SW 1271 (cell line): Measurements from ENCODE around the gene COA8.

ENCODE experiments used
- DNase-seq, 2 experiments: peaks; one replicate each; lab custom pipeline; 2025; lab: John Stamatoyannopoulos, UW

COA8 gene

GRCh38 chr14:103548463-103549351 is 14.1 kb upstream of the COA8 start:
- no peak for DNase-seq

DNA sequence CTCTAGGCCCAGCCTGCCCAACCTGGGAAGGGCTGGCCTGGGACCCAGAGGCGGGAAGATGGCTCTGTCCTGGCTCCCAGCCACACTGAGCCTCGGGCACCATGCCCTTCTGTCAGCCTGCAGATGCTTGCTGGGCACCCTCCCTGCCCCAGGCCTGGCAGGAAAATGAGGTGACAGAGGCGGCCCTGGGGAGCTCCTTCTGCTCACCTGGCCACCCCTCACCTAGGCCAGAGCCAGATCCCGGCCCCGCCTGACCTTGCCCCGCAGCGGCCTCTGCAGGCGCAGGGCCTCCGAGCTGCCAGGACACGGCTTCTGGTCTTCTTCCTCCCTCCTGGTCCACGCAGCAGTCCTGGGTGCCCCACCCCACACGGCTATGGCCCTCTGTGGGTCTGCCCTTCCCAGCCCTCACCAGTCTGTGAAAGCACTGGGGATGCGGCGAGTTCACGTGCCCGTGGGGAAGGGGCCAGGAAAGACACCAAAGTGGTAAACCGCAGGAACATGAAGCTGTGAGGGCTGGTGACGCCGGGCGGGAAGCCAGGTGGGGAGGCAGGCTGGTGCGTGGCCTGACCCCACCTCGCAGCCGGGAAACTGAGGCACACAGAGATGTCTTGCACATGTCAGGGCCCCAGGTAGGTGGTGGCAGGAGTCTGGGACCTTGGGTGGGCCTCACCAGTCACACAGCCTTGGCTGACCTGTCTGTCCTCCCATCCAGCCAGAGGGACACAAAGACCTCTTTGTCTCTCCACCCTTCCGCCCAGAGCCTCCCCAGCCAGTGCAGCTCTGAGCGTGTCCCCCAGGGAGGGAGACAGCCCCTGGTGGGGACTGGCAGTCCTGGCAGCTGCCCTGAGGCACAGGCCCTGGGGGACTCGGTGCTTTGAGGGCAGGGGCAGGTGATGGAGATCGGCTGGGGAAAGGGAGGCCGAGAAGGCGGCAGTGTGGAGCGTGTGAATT is 13.1 kb upstream of the COA8 start:
- no peak for DNase-seq

DNA sequence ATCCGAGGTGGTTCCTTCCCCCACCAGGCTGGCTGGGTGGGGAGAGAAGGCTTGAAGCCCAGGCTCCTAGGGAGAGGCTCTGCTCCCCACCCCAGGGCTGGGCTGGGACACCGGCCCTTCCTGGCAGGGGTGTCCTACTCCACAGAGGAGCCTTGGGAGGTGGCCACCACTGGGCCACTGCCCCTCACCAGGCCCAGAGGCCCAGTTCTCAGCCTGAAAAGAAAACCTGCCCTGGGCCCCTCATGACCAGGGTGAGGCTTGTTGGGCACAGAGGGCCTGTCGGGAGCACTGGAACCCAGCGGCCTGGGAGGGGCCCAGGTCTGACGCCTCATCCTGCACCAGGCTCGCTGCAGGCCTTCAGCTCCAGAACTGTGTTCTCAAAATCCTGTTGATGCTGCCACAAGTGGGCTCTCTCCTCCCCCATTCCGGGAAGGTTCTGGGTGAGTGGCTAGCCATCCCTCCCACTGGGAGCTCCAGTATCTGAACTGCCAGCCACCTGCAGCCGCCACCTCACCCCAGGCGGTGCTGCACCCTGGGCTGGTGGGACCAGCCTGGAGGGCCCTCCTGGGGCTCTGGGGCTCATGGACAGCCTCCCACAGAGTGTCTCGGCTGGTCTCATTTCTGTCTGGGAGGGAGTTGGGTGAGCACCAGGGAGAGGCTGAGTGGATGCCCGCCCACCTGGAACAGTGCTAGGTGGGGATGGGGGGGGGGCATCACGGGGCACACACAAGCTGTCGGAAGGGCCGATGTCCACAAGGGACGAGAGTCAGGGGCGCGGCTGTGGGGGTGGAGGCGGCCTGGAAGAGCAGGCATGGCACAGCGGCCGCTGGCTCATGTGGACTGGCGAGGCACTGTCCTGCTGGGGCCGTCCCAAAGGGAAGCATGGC is 12.1 kb upstream of the COA8 start:
- DNase-seq: no peak

- no peak for DNase-seq
These were observed 11.4 kb upstream of the COA8 start for GRCh38 chr14:103551338-103551762.

DNA sequence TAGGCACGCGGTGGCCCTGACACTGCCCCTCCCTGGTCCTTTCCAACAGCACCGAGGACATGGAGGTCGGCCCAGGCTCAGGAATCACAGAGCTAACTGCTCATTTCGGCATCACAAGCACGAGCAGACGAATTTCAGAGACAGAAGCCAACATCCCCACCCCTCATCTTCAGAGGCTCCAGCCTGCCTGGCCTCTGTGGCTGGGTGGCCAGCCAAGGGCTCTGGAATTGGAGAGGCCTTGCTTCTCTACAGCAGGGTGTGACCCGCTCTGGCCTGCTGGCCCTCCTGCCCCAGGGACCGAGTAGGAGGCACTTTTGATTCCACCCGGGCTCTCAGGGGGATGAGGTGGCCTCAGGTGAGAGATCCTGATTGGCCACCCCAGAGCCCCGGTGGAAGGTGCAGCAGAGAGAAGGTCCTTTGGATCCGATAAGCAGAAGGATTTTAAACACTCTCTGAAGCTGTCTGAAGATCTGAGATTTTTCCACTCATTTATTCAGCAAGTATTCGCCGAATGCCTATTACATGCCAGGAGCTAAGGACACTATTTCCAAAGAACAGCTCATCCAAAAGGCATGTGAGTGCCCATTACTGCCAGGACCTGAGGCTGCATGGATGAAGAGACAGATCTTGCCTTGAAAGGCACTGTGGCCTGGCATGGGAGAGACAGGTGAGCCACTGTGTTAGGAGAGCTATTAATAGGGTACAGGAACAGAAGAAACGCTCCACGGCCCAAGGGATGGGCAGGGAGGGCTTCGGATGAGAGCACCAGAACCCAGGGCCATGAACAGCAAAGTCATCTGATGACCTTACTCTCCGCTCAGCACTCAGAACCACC is 10.5 kb upstream of the COA8 start:
- DNase-seq: peak in 1 of 2 experiments; percentile 48

GRCh38 chr14:103552846-103553210 is 9.9 kb upstream of the COA8 start:
- no peak for DNase-seq

DNA sequence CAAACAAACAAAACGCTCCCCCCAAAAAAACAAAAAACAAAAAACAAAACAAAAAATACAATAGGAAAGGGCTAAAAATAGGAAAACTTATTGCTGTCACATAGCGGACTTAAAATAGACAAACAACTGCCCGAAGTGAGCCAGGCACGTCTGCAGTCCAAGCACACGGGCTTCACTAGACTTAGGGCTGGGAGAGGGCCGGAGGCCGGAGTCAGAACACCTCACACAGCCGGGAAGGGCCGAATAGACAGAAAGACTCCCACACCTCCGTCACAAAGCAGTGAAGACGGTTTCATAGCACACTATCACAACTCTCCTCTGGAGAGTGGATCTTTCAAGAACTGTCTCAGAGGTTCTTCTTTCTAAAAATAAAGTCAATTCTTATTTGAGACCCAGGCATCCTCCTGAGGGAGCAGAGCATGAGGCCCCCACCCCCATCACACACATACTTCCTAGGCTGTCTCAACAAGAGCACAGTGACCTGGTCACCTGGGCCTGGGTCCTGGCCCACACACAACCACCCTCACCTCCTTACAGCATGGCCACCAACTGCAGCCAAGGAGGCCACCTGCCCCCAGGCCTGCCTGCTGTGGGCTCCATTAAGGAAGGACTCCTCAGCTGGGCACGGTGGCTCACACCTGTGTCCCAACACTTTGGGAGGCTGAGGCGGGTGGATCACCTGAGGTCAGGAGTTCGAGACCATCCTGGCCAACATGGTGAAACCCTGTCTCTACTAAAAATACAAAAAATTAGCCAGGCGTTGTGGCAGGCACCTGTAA is 7.0 kb upstream of the COA8 start:
- DNase-seq: no peak

DNA sequence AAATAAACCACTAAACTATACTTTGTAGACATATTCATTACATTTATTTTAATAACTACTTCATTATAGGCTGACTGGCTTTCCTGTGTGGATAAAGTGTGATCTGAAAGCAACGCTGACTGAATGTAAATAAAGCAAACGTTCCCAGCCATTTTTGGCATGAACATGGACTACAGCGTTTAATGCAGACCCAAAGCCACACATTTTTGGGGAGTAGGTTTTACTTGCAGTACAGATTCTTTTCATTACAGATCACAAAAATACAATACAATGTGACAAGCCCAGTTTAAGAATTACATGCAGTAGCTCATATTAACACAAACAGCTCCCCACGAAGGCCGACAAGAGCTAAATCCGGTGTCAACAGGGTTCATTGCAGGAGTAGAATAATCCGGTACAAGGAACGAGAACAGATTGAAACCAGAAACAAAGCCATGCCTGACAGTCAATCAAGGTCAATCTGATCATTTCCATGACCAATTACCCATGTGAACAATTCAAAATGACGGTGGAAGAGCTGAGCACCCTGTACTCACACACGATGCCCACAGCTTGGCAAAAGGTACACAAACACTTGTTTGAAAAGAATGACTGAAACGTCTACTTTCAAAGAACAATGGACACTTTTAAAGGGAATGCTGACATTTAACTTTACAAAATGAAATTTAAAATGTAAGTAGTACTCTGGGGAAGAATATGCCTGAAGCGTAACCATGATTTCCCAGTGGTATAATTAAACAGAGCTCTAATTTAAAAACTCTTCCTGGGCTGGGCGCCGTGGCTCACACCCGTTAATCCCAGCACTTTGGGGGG is 5.6 kb upstream of the COA8 start:
- DNase-seq: no peak

GRCh38 chr14:103558071-103558882 is 4.5 kb upstream of the COA8 start:
- no peak for DNase-seq

- DNase-seq: no peak
These were observed 3.0 kb upstream of the COA8 start for GRCh38 chr14:103559766-103560165.

- DNase-seq: no peak
These were observed 2.1 kb upstream of the COA8 start for GRCh38 chr14:103560691-103561090.

DNA sequence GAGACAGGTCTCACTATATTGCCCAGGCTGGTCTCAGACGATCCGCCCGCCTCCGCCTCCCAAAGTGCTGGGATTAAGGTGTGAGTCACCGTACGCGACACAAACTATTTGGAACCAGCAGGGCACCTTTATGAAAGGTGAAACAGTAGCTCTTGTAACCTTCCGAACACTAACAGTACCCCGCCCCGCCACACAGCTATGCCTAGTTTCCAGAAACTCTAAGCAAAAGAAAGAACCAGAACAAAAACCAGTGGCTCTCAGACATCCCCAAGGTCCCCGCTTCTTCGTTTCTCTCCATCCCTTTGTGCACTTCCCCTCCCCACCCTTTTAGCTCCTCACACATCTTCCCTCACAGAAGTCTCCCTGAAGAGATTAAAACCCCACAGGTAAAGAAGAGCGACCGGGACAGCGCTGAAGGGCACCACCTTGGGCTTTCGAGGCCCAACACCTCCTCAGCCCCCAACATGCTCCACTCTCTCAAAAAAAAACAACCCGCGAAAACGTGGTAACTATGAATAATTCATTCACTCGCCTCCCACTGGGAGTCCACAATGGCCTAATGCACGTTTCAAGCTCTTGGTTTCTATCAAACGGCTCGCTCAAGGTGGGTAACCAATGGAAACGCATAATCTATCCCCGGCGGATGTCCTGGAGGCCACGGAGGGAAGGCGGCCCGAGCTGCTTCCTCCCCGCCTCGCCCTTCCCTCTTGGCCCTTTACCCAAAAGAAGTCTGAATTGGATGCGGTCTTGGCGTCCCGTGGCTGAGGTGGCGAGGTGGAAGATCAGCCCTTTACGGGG is 1.2 kb upstream of the COA8 start:
- DNase-seq: peak in 1 of 2 experiments; percentile 32

GRCh38 chr14:103562179-103562428 is 656 bp upstream of the COA8 start:
- peak in 1 of 2 experiments; percentile 60 for DNase-seq

DNA sequence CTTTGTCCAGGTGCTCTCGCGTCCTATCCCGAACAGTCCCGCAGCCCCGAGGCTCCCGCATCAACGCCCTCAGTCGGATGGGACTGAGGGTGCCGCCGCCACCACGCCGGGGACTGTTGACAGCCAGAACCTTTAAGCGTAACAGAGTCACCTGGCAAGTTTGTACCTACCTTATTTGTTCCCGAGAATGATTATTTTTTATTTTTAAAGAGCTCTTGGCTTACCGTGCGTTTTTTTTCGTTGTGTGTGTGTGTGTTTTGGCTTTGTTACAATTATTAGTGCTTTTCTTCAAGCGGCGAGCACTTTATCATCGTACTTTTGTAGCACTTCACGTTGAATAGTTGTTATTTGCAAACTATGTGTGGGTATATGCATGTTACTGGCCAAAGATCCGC is 463 bp downstream of the COA8 start:
- no peak for DNase-seq

- no peak for DNase-seq
These were observed 1.2 kb downstream of the COA8 start for GRCh38 chr14:103563844-103564505.

GRCh38 chr14:103568952-103569351 is 6.2 kb downstream of the COA8 start:
- DNase-seq: no peak

GRCh38 chr14:103569408-103569807 is 6.6 kb downstream of the COA8 start:
- DNase-seq: no peak
